Measurements from ENCODE around the gene ADAD2. TPM values are rescaled to one million over a fixed set of nuclear protein-coding genes. Genes with fewer than 3 reads are reported as not detected.
A peak's percentile ranks its signal among the peaks of the same experiment; 100 is the strongest.

Gene ADAD2
- total and polyA plus RNA-seq, 9 of the 15 experiments (the other 6 are each of a cell fraction or from before 2014, with no cell fraction given) = 0.07 TPM; not detected in 8

- H3K4me3 ChIP-seq = no peak overlapping the region
- no peak overlapping the region for H3K4me2 ChIP-seq (ENCODE audit: insufficient read depth, low read length)
- intact Hi-C loops (cut with micrococcal nuclease) (no loop called here), in situ Hi-C loops (cut with MboI) (loop anchor here (10.0 kb wide), 1 partner anchor 227 kb away; the partner anchor contains the start of gene OSGIN1)
- no peaks in the 10 kb centered on the region for H3K27me3 ChIP-seq (ENCODE audit: control insufficient read depth in 2 of 2, insufficient read depth in 2 of 2, low read length in 2 of 2)
- H3K9ac ChIP-seq (ENCODE audit: insufficient read depth in 1 of 2, low read depth in 2 of 2, low read length in 2 of 2) = no peak overlapping the region
- peaks cover 79% of the 10 kb centered on the region; the same call in 2 of the 3 replicates for H3K36me3 ChIP-seq (ENCODE audit: control insufficient read depth, insufficient read depth, low read length)
- POLR2A ChIA-PET = interaction anchor here (0.6 to 1.0 kb wide), 3 partner anchors 12 to 436 kb away, joined by 3 to 5 read pairs (median 3); partner anchors contain the start of gene COTL1
- WGBS (ENCODE audit: insufficient coverage, low coverage, missing lambda C conversion rate) = 95% methylated on average over 17 of the region's 18 CpGs
- CTCF ChIA-PET (ENCODE audit: low intra/inter-chr PET ratio) = no interaction called here
- BruUV-seq (replicated peaks) = no TSS peak
- ATAC-seq (no peak), DNase-seq (ENCODE audit: extremely low read depth in 1 of 4, low spot score in 3 of 4) (no peak), FAIRE-seq (no peak)
- TF ChIP-seq RB1 (IDR thresholded peaks at IDR 0.05; ENCODE audit: low read depth) = no peak
- H3K4me1 ChIP-seq (replicated peaks in 1 of 2; ENCODE audit: control insufficient read depth in 2 of 2, insufficient read depth in 2 of 2, low read length in 2 of 2) = peaks cover 3 to 51% of the 10 kb centered on the region in 2 experiments; a peak in 4 of 5 replicates
- H2AFZ ChIP-seq (ENCODE audit: low read depth, low read length) = no peak overlapping the region
- peaks cover 13% of the 10 kb centered on the region for H3K9me1 ChIP-seq (ENCODE audit: control insufficient read depth, insufficient read depth, low read length)
- H3K79me2 ChIP-seq (ENCODE audit: control insufficient read depth, insufficient read depth, low read length) = peaks cover 26% of the 10 kb centered on the region
- peaks cover 10% of the 10 kb centered on the region; the same call in 1 of the 2 replicates for H4K20me1 ChIP-seq (replicated peaks; ENCODE audit: control insufficient read depth, insufficient read depth, low read length)
- H3K27ac ChIP-seq (ENCODE audit: extremely low read depth, low read depth, low read length) = no peak overlapping the region
- peaks cover 2% of the 10 kb centered on the region; the same call in 1 of the 2 replicates for H3K9me3 ChIP-seq (replicated peaks; ENCODE audit: control insufficient read depth, insufficient read depth, low read depth, low read length)
Observed at GRCh38 chr16:84182104-84182503, 8.9 kb upstream of the ADAD2 start.

GRCh38 chr16:84182680-84183571 lies 8.0 kb upstream of the ADAD2 start:
- CTCF ChIA-PET (ENCODE audit: low intra/inter-chr PET ratio) = no interaction called here
- no peak overlapping the region for H3K27ac ChIP-seq (ENCODE audit: extremely low read depth, low read depth, low read length)
- no peak for DNase-seq (ENCODE audit: extremely low read depth in 1 of 4, low spot score in 3 of 4)
- 96% methylated on average over 26 of the region's 26 CpGs for WGBS (ENCODE audit: insufficient coverage, low coverage, missing lambda C conversion rate)
- H3K9me3 ChIP-seq (replicated peaks; ENCODE audit: control insufficient read depth, insufficient read depth, low read depth, low read length) = peaks cover 2% of the 10 kb centered on the region; the same call in 1 of the 2 replicates
- H3K9ac ChIP-seq (ENCODE audit: insufficient read depth in 1 of 2, low read depth in 2 of 2, low read length in 2 of 2) = no peak overlapping the region
- no TSS peak for BruUV-seq (replicated peaks)
- H3K79me2 ChIP-seq (ENCODE audit: control insufficient read depth, insufficient read depth, low read length) = peaks cover 26% of the 10 kb centered on the region
- H4K20me1 ChIP-seq (replicated peaks; ENCODE audit: control insufficient read depth, insufficient read depth, low read length) = peaks cover 10% of the 10 kb centered on the region; the same call in 1 of the 2 replicates
- H3K27me3 ChIP-seq (ENCODE audit: control insufficient read depth in 2 of 2, insufficient read depth in 2 of 2, low read length in 2 of 2) = no peaks in the 10 kb centered on the region
- H3K36me3 ChIP-seq (ENCODE audit: control insufficient read depth, insufficient read depth, low read length) = peaks cover 75% of the 10 kb centered on the region; the same call in 2 of the 3 replicates
- H3K4me2 ChIP-seq (ENCODE audit: insufficient read depth, low read length) = no peak overlapping the region
- POLR2A ChIA-PET = interaction anchor here (0.6 kb wide), 2 partner anchors 67 to 435 kb away, joined by 3 read pairs; partner anchors contain the start of gene COTL1
- H3K4me1 ChIP-seq (replicated peaks in 1 of 2; ENCODE audit: control insufficient read depth in 2 of 2, insufficient read depth in 2 of 2, low read length in 2 of 2) = peaks cover 5 to 46% of the 10 kb centered on the region in 2 experiments; a peak in 4 of 5 replicates
- H3K9me1 ChIP-seq (ENCODE audit: control insufficient read depth, insufficient read depth, low read length) = peaks cover 13% of the 10 kb centered on the region
- no peak overlapping the region for H2AFZ ChIP-seq (ENCODE audit: low read depth, low read length)
- in situ Hi-C loops (cut with MboI) = loop anchor here (10.0 kb wide), 1 partner anchor 228 kb away; the partner anchor contains the start of gene OSGIN1
- ATAC-seq = no peak
- TF ChIP-seq ZFX (CRISPR knock-in tag; IDR thresholded peaks at IDR 0.05) (no peak), TEAD4 (IDR thresholded peaks at IDR 0.05; ENCODE audit: low read length) (no peak), TEAD4 (CRISPR knock-in tag; IDR thresholded peaks at IDR 0.05; ENCODE audit: borderline replicate concordance) (0 out of 2 replicates have a peak, but pooled peaks have one; percentile 32), TSC22D4 (tag; IDR thresholded peaks at IDR 0.05) (no peak), RBFOX2 (IDR thresholded peaks at IDR 0.05; ENCODE audit: low read depth, low read length) (0 out of 2 replicates have a peak, but pooled peaks have one; percentile 25), SIN3A (IDR thresholded peaks at IDR 0.05; ENCODE audit: borderline replicate concordance in 2 of 2, control insufficient read depth in 1 of 2, low read depth in 2 of 2, low read length in 2 of 2) (no peak)
- intact Hi-C loops (cut with micrococcal nuclease) = no loop called here
- FAIRE-seq = no peak
- H3K4me3 ChIP-seq = no peak overlapping the region

Measured in K562 (cell line).